Sigmoid colon (tissue), 7 donors: Measurements from ENCODE around the gene PINK1. TPM values are rescaled to one million over a fixed set of nuclear protein-coding genes. Genes with fewer than 3 reads are reported as not detected.
"Not testable (repeated sequence)": the region's sequence is repeated elsewhere in the genome, so short reads cannot be mapped to it uniquely, and the experiment has no call there.

Experiments
- DNase-seq: peaks from one replicate; pipeline ENCODE4 v3.0.0-alpha.2; 2019
- H3K27ac ChIP-seq, 4 donors: fragments of 200-600 bp; sonication (generic); one replicate each; pipeline ENCODE4 v1.5.1; 2016 to 2019; ENCODE audit warnings: mild to moderate bottlenecking in 1 of 4
- H3K27me3 ChIP-seq, 3 donors: fragments of 200-600 bp; sonication (generic); one replicate each; pipeline ENCODE4 v1.5.1; 2019; ENCODE audit warnings: mild to moderate bottlenecking in 1 of 3
- H3K36me3 ChIP-seq, 4 donors: fragments of 200-600 bp; sonication (generic); one replicate each; pipeline ENCODE4 v1.5.1; 2016 to 2019
- H3K4me1 ChIP-seq, 4 donors: fragments of 200-600 bp; sonication (generic); one replicate each; pipeline ENCODE4 v1.5.1; 2017 to 2019
- H3K4me3 ChIP-seq, 4 donors: fragments of 200-600 bp; sonication (generic); one replicate each; pipeline ENCODE4 v1.5.1; 2017 to 2019; ENCODE audit warnings: mild to moderate bottlenecking in 2 of 4, moderate library complexity in 1 of 4
- H3K9me3 ChIP-seq, 4 donors: fragments of 200-600 bp in 3 of 4; sonication (generic) in 3 of 4; one replicate each; pipeline versions ENCODE4 v1.5.1 to v1.6.1; 2013 to 2019
- CTCF ChIP-seq, 4 experiments: fragments of 450-650 bp in 3 of 4; fragments of 200-600 bp in 1 of 4; IDR thresholded peaks; one replicate each; pipeline ENCODE4 v1.5.1; 2016 to 2019; ENCODE audit warnings: antibody characterized with exemption in 4 of 4, mild to moderate bottlenecking in 3 of 4, moderate library complexity in 2 of 4
- EP300 ChIP-seq, 4 donors: sonication (generic); formaldehyde crosslinking; IDR thresholded peaks; one replicate each; pipeline ENCODE4 v1.6.1; 2017; ENCODE audit warnings: antibody characterized with exemption in 4 of 4
- POLR2A ChIP-seq, 2 donors: fragments of 450-650 bp; IDR thresholded peaks; one replicate each; pipeline ENCODE4 v1.6.1; 2016; ENCODE audit warnings: antibody characterized with exemption in 2 of 2, mild to moderate bottlenecking in 2 of 2, moderate library complexity in 2 of 2
- POLR2AphosphoS5 ChIP-seq, 4 donors: sonication (generic); formaldehyde crosslinking; IDR thresholded peaks; one replicate each; pipeline ENCODE4 v1.6.1; 2017; ENCODE audit warnings: antibody characterized with exemption in 4 of 4
- WGBS, 2 donors: extraction: QIAGEN DNeasy Blood & Tissue Kit; methylation state at CpG; one replicate each; pipeline ENCODE4 v1.1.7; 2013; 5-methylcytosine and 5-hydroxymethylcytosine counted together
- intact Hi-C: fragments of 100-400 bp; cut with DNase I; formaldehyde crosslinking; loops from one replicate; pipeline ENCODE4 v1.15.1; 2023
- polyA plus RNA-seq, 3 donors: library from polyadenylated mRNA; stranded (reverse); fragments of 200-250 nt; gene quantifications; one replicate each; pipeline ENCODE4 v1.2.3, GENCODE V29; 2013
- total RNA-seq, 4 donors: library from RNA; depleted of rRNA; stranded (reverse); fragments of >200 nt; gene quantifications; one replicate each; pipeline ENCODE4 v1.1.0, GENCODE V29; 2016
- donor health status: healthy with polysubstance abuse.
- donor health status: Bipolar disorder and iron deficiency.
- donor health status: healthy.

The PINK1 gene
- total and polyA plus RNA-seq, 7 donors, result 60.1 to 179 (median 149) TPM

DNA sequence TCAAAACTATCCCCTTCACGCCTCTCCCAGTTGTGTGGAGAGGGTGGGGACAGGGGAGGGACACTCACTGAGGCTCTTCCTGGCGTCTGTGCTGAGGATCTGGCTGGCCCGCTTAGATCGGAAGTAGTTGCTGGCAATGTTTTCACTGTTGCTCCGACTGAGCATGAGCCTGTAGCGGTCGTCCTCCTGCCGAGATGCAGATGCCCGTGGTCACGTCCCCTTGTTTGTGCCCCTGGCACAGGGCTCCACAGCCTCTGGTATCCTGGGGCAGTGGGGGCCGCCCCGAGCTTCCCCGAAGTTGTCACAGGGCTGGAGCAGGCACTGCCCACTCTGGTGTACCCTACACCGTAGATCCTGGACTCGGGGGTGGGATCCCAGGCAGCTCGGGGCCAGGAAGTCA, 32.9 kb downstream of the PINK1 start:
- no peak overlapping the region for H3K27ac ChIP-seq
- TF ChIP-seq EP300 (IDR thresholded peaks at IDR 0.05) (no peak), POLR2A (IDR thresholded peaks at IDR 0.05) (no peak), CTCF (IDR thresholded peaks at IDR 0.05) (no peak)
- H3K27me3 ChIP-seq, result no peaks in the 10 kb centered on the region
- H3K4me3 ChIP-seq, result no peak overlapping the region
- 82 to 83% methylated on average over 16 of the region's 16 CpGs for WGBS, 2 donors
- peaks cover 0 to 8% (median 7%) of the 10 kb centered on the region in 4 donors for H3K4me1 ChIP-seq
- no peaks in the 10 kb centered on the region for H3K36me3 ChIP-seq
- H3K9me3 ChIP-seq, result no peaks in the 10 kb centered on the region
- no peak for DNase-seq
- intact Hi-C loops, result no loop called here

- WGBS, 2 donors, result 99% methylated on average over 1 of the region's 1 CpG
- H3K36me3 ChIP-seq, result no peaks in the 10 kb centered on the region
- intact Hi-C loops, result no loop called here
- no peaks in the 10 kb centered on the region for H3K27me3 ChIP-seq
- TF ChIP-seq POLR2A (IDR thresholded peaks at IDR 0.05) (no peak), CTCF (IDR thresholded peaks at IDR 0.05) (no peak), EP300 (IDR thresholded peaks at IDR 0.05) (no peak), POLR2AphosphoS5 (IDR thresholded peaks at IDR 0.05) (no peak)
- no peak overlapping the region for H3K4me3 ChIP-seq
- H3K27ac ChIP-seq, result no peak overlapping the region
- H3K4me1 ChIP-seq, result peaks cover 0 to 8% (median 6%) of the 10 kb centered on the region in 4 donors
- no peak for DNase-seq
- no peaks in the 10 kb centered on the region for H3K9me3 ChIP-seq
These were observed 33.5 kb downstream of the PINK1 start for GRCh38 chr1:20666804-20667203.

- no peak for DNase-seq
- Histone ChIP-seq H3K4me1 (no peaks in the 10 kb centered on the region), H3K9me3 (no peaks in the 10 kb centered on the region), H3K4me3 (no peak overlapping the region), H3K27me3 (no peaks in the 10 kb centered on the region), H3K36me3 (no peaks in the 10 kb centered on the region), H3K27ac (no peak overlapping the region)
- intact Hi-C loops, result no loop called here
- TF ChIP-seq POLR2AphosphoS5 (IDR thresholded peaks at IDR 0.05), result no peak
- 93 to 97% methylated on average over 1 of the region's 1 CpG for WGBS, 2 donors
These were observed 35.3 kb downstream of the PINK1 start for GRCh38 chr1:20668581-20668980.

GRCh38 chr1:20670936-20671335, 37.7 kb downstream of the PINK1 start:
- Histone ChIP-seq H3K27me3 (no peaks in the 10 kb centered on the region), H3K9me3 (no peaks in the 10 kb centered on the region), H3K4me3 (no peak overlapping the region), H3K4me1 (no peaks in the 10 kb centered on the region), H3K27ac (no peak overlapping the region), H3K36me3 (no peaks in the 10 kb centered on the region)
- no peak for DNase-seq
- intact Hi-C loops, result no loop called here
- TF ChIP-seq POLR2AphosphoS5 (IDR thresholded peaks at IDR 0.05), result no peak
- TF ChIP-seq POLR2A (IDR thresholded peaks at IDR 0.05), result no peak
- no peak for TF ChIP-seq EP300 (IDR thresholded peaks at IDR 0.05)
- TF ChIP-seq CTCF (IDR thresholded peaks at IDR 0.05), result no peak
- 92 to 94% methylated on average over 5 of the region's 5 CpGs for WGBS, 2 donors

DNA sequence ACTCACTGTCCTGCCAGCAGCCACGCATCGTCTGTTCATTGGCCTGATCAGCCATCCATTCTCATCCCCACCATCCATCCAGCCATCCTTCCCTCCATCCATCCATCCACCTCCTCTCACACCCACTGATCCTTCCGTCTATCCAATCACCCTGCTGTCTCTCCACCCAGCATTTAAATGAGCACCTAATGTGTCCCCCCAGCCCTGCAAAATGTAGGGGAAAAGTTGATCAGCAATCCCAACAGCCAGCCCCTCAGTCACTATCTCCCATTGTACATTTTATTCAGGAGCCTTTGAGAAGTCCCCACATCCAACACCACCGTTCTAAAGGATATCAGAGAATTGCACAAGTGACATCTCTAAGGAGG, 39.0 kb downstream of the PINK1 start:
- TF ChIP-seq CTCF (IDR thresholded peaks at IDR 0.05) (no peak), EP300 (IDR thresholded peaks at IDR 0.05) (no peak), POLR2AphosphoS5 (IDR thresholded peaks at IDR 0.05) (no peak), POLR2A (IDR thresholded peaks at IDR 0.05) (no peak)
- Histone ChIP-seq H3K4me3 (no peak overlapping the region), H3K9me3 (no peaks in the 10 kb centered on the region), H3K27ac (no peak overlapping the region), H3K36me3 (no peaks in the 10 kb centered on the region), H3K27me3 (no peaks in the 10 kb centered on the region), H3K4me1 (no peaks in the 10 kb centered on the region)
- intact Hi-C loops, result no loop called here
- 87 to 88% methylated on average over 4 of the region's 4 CpGs for WGBS, 2 donors
- no peak for DNase-seq

GRCh38 chr1:20673626-20674025, 40.4 kb downstream of the PINK1 start:
- H3K36me3 ChIP-seq, H3K4me3 ChIP-seq, H3K27me3 ChIP-seq, H3K9me3 ChIP-seq, H3K4me1 ChIP-seq, DNase-seq, H3K27ac ChIP-seq, intact Hi-C loops: not testable (repeated sequence)
- WGBS, 2 donors, result 85 to 90% methylated on average over 11 of the region's 11 CpGs
